Peyer's patch (tissue), 4 donors: Measurements from ENCODE around the gene MAP3K3. TPM values are rescaled to one million over a fixed set of nuclear protein-coding genes. Genes with fewer than 3 reads are reported as not detected.

Source experiments
- DNase-seq, 3 donors: peaks; one replicate each; pipeline ENCODE4 v3.0.0-alpha.2; 2017 to 2019
- H3K27ac ChIP-seq, 4 donors: fragments of 200-600 bp; sonication (generic); one replicate each; pipeline ENCODE4 v1.5.1; 2016 to 2019
- H3K27me3 ChIP-seq, 2 donors: fragments of 200-600 bp; sonication (generic); one replicate each; pipeline ENCODE4 v1.5.1; 2019
- H3K36me3 ChIP-seq, 3 donors: fragments of 200-600 bp; sonication (generic); one replicate each; pipeline ENCODE4 v1.5.1; 2016 to 2019
- H3K4me1 ChIP-seq, 4 donors: fragments of 200-600 bp; sonication (generic); one replicate each; pipeline ENCODE4 v1.5.1; 2016 to 2019
- H3K4me3 ChIP-seq, 4 donors: fragments of 200-600 bp; sonication (generic); 1 replicate in 3 of 4; 2 replicates in 1 of 4; pipeline ENCODE4 v1.5.1; 2016 to 2019; ENCODE audit warnings: mild to moderate bottlenecking in 1 of 4
- H3K9me3 ChIP-seq, 4 donors: fragments of 200-600 bp; sonication (generic); one replicate each; pipeline ENCODE4 v1.5.1; 2016 to 2019; ENCODE audit warnings: mild to moderate bottlenecking in 1 of 4
- CTCF ChIP-seq, 6 experiments: fragments of 450-650 bp in 4 of 6; fragments of 200-600 bp in 2 of 6; sonication (generic) in 1 of 6; IDR thresholded peaks; one replicate each; pipeline ENCODE4 v1.5.1; 2017 to 2019; ENCODE audit warnings: antibody characterized with exemption in 6 of 6, mild to moderate bottlenecking in 3 of 6, moderate library complexity in 1 of 6
- POLR2A ChIP-seq, 2 donors: fragments of 450-650 bp; IDR thresholded peaks; one replicate each; pipeline ENCODE4 v1.5.1; 2017; ENCODE audit warnings: antibody characterized with exemption in 2 of 2, mild to moderate bottlenecking in 2 of 2, moderate library complexity in 2 of 2
- total RNA-seq, 4 donors: library from RNA; depleted of rRNA; stranded (reverse); fragments of >200 nt; gene quantifications; one replicate each; pipeline ENCODE4 v1.1.0, GENCODE V29; 2016

The MAP3K3 gene
- total RNA-seq, 4 donors from 2014 or later: 17.3 to 61.9 (median 39.2) TPM

GRCh38 chr17:63701456-63701820, 79.2 kb downstream of the MAP3K3 start:
- H3K36me3 ChIP-seq: peaks cover 0 to 30% (median 0%) of the 10 kb centered on the region in 3 donors
- DNase-seq: no peak
- no peaks in the 10 kb centered on the region for H3K9me3 ChIP-seq
- peaks cover 0 to 31% (median 26%) of the 10 kb centered on the region in 4 donors for H3K4me1 ChIP-seq
- peak overlapping the region; percentile 88 to 100 (median 94) for H3K27ac ChIP-seq
- peak overlapping the region; percentile 75 to 92 (median 80) for H3K4me3 ChIP-seq
- TF ChIP-seq CTCF (IDR thresholded peaks at IDR 0.05) (no peak), POLR2A (IDR thresholded peaks at IDR 0.05) (no peak)
- H3K27me3 ChIP-seq: no peaks in the 10 kb centered on the region

- Histone ChIP-seq H3K4me1 (peaks cover 0 to 31% (median 24%) of the 10 kb centered on the region in 4 donors), H3K27me3 (no peaks in the 10 kb centered on the region), H3K9me3 (no peaks in the 10 kb centered on the region), H3K27ac (peak overlapping the region; percentile 67 to 100 (median 94)), H3K4me3 (peak overlapping the region; percentile 24 to 92 (median 77)), H3K36me3 (peaks cover 0 to 35% (median 0%) of the 10 kb centered on the region in 3 donors)
- no peak for TF ChIP-seq CTCF (IDR thresholded peaks at IDR 0.05)
- TF ChIP-seq POLR2A (IDR thresholded peaks at IDR 0.05): no peak
- peak in 2 of 3 donors; percentile 88 to 91 for DNase-seq
Observed at GRCh38 chr17:63701868-63702720, 79.9 kb downstream of the MAP3K3 start.

GRCh38 chr17:63702721-63703015, 80.5 kb downstream of the MAP3K3 start:
- no peaks in the 10 kb centered on the region for H3K27me3 ChIP-seq
- TF ChIP-seq POLR2A (IDR thresholded peaks at IDR 0.05) (no peak), CTCF (IDR thresholded peaks at IDR 0.05) (no peak)
- DNase-seq: peak in 1 of 3 donors; percentile 12
- H3K36me3 ChIP-seq: peaks cover 0 to 38% (median 0%) of the 10 kb centered on the region in 3 donors
- peaks cover 0 to 31% (median 21%) of the 10 kb centered on the region in 4 donors for H3K4me1 ChIP-seq
- peak overlapping the region; percentile 67 to 100 (median 94) for H3K27ac ChIP-seq
- H3K9me3 ChIP-seq: no peaks in the 10 kb centered on the region
- peak overlapping the region in 1 of 4 donors; percentile 92 for H3K4me3 ChIP-seq

- Histone ChIP-seq H3K9me3 (no peaks in the 10 kb centered on the region), H3K36me3 (peaks cover 0 to 38% (median 0%) of the 10 kb centered on the region in 3 donors), H3K4me3 (no peak overlapping the region), H3K27ac (peak overlapping the region in 2 of 4 donors; percentile 99 to 100), H3K4me1 (peaks cover 0 to 31% (median 19%) of the 10 kb centered on the region in 4 donors), H3K27me3 (no peaks in the 10 kb centered on the region)
- peak in 1 of 3 donors; percentile 23 for DNase-seq
- no peak for TF ChIP-seq POLR2A (IDR thresholded peaks at IDR 0.05)
- no peak for TF ChIP-seq CTCF (IDR thresholded peaks at IDR 0.05)
Observed at GRCh38 chr17:63703029-63703428, 80.8 kb downstream of the MAP3K3 start.

GRCh38 chr17:63703556-63704258, 81.5 kb downstream of the MAP3K3 start:
- H3K36me3 ChIP-seq: peaks cover 0 to 40% (median 0%) of the 10 kb centered on the region in 3 donors

More at GRCh38 chr17:63703556-63704258, 81.5 kb downstream of the MAP3K3 start:
- peak in 1 of 3 donors; percentile 30 for DNase-seq
- Histone ChIP-seq H3K27ac (peak overlapping the region in 1 of 4 donors; percentile 100), H3K9me3 (no peaks in the 10 kb centered on the region), H3K4me3 (no peak overlapping the region), H3K27me3 (no peaks in the 10 kb centered on the region), H3K4me1 (peaks cover 0 to 27% (median 19%) of the 10 kb centered on the region in 4 donors)
- TF ChIP-seq POLR2A (IDR thresholded peaks at IDR 0.05) (no peak), CTCF (IDR thresholded peaks at IDR 0.05) (no peak)
